ENCODE data around the gene ERRFI1. TPM values are rescaled to one million over a fixed set of nuclear protein-coding genes. Genes with fewer than 3 reads are reported as not detected.

Gene ERRFI1
- total RNA-seq, 1 donor from 2014 or later: 61.5 TPM

DNA sequence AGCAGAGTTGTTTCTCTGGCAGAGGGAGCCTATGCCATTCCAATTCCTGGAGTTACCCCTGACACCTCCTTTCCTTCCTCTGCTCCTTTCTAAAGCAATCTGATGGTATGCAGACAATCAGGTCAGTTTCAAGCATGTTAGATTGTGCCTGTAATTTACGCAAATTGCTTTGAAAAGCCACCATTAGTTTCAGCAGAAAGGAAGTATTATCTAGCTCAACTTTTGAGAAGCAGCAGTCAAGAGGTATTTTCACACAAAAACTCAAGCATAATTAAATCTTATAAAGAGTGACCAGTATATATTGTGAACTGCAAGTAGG lies 2.2 kb downstream of the ERRFI1 start:
- H3K36me3 ChIP-seq (ENCODE audit: control insufficient read depth, insufficient read depth, low read length): no peaks in the 10 kb centered on the region
- no peaks in the 10 kb centered on the region for H3K27me3 ChIP-seq (ENCODE audit: control insufficient read depth, insufficient read depth, low read length)
- H3K4me3 ChIP-seq (ENCODE audit: low read depth, low read length): peak overlapping the region; percentile 77
- no peak for DNase-seq (ENCODE audit: low read depth)
- TF ChIP-seq, protein P1, sequence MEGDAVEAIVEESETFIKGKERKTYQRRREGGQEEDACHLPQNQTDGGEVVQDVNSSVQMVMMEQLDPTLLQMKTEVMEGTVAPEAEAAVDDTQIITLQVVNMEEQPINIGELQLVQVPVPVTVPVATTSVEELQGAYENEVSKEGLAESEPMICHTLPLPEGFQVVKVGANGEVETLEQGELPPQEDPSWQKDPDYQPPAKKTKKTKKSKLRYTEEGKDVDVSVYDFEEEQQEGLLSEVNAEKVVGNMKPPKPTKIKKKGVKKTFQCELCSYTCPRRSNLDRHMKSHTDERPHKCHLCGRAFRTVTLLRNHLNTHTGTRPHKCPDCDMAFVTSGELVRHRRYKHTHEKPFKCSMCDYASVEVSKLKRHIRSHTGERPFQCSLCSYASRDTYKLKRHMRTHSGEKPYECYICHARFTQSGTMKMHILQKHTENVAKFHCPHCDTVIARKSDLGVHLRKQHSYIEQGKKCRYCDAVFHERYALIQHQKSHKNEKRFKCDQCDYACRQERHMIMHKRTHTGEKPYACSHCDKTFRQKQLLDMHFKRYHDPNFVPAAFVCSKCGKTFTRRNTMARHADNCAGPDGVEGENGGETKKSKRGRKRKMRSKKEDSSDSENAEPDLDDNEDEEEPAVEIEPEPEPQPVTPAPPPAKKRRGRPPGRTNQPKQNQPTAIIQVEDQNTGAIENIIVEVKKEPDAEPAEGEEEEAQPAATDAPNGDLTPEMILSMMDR (IDR thresholded peaks at IDR 0.05; ENCODE audit: insufficient read depth, low read length, poor library complexity, severe bottlenecking): no peak

DNA sequence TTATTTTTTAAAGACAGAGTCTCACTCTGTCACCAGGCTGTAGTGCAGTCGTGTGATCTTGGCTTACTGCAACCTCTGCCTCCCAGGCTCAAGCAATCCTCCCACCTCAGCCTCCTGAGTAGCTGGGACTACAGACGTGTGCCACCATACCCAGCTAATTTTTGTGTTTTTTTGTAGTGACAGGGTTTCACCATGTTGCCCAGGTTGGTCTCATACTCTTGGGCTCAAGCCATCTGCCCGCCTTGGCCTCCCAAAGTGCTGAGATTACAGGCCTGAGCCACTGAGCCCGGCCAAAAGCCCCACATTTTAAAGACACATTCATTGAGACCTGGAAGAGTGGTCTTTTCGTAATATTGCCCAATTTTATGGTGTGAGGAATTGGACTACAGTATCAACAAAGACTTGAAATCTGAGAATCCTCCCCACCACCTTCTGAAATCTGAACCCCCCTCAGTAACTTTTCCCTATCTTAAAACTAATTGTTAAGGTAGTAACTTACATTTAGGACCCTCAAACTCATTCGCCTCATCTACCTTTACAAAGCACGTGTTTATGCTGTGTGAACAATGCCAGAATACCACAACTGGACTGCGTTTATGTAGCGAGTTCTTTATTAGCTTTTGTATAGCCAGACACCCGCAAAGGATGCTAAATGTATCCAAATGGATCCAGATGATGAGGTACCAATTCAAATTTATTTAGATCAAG lies 2.7 kb downstream of the ERRFI1 start:
- peak overlapping the region; percentile 77 for H3K4me3 ChIP-seq (ENCODE audit: low read depth, low read length)
- no peak for DNase-seq (ENCODE audit: low read depth)

DNA sequence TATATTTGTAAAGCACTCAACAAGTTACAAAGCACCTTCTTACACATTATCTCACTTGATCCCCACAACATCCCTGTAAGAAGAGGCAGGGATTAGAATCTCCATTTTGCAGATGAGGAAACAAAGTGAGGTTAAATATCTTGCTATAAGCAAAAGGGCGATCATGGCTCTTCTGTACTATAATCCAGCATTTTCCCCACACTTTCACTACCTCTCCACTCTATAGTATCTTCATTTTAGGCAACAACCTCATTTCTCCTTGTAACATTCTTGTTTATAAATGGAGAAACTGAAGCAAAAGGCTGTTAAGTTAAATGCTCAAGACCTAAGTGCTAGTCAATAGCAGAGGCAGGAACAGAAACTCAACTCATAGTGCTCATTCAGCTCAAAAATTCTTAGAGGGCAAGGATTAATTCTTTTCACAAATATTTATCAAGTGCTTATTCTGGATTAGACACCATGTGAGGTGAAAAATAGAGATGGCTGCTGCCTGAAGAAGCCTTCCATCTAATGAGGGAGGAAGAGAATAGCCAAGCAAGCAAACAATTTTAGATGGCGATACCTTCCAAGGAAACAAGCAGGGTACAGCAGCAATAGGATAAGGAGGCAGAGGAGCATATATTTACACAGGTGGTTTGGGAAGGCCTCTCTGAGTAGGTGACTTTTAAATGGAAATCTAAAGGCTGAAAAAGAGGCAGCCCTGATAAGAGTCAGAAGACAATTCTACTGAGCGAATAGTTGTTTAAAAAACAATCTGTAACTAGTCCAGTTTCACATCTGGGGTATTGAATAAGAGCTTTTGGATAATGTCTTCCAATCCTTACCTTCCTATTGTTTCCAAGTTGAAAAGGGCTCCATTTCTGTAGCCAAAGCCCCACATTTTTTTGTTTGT lies 3.5 kb downstream of the ERRFI1 start:
- no peaks in the 10 kb centered on the region for H3K36me3 ChIP-seq (ENCODE audit: control insufficient read depth, insufficient read depth, low read length)

More for the DNA sequence above, 2.7 kb downstream of the ERRFI1 start:
- no peaks in the 10 kb centered on the region for H3K27me3 ChIP-seq (ENCODE audit: control insufficient read depth, insufficient read depth, low read length)
- TF ChIP-seq, protein P1 (IDR thresholded peaks at IDR 0.05; ENCODE audit: insufficient read depth, low read length, poor library complexity, severe bottlenecking): no peak
- H3K36me3 ChIP-seq (ENCODE audit: control insufficient read depth, insufficient read depth, low read length): no peaks in the 10 kb centered on the region

DNA sequence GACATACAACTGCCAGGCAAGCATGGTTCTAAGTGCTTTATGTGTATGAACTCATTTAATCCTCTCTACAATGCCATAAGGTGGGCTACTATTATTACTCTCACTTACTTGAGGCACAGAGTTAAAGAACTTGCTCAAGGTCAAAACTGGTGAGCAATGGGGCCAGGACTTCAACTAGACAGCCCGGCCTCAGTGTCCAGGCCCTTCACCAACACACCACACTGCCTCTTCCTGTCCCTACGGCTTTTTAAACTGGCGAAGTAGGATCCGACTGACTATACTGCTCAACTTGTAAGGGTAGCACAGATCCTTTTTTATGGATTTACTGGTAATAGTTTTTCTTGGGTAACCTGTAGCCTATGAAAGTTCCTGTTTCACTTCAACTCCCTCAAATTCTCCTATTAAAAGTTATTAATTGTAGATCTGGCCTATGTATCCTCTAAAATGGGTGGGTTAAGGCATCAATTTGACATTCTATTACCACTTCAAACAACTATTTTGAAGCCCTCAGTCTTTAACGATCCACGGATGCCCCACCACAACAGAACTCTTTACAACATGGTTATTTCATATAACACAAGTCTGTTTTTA lies 4.3 kb downstream of the ERRFI1 start:
- TF ChIP-seq, protein P1 (IDR thresholded peaks at IDR 0.05; ENCODE audit: insufficient read depth, low read length, poor library complexity, severe bottlenecking): no peak
- Histone ChIP-seq H3K27me3 (ENCODE audit: control insufficient read depth, insufficient read depth, low read length) (no peaks in the 10 kb centered on the region), H3K36me3 (ENCODE audit: control insufficient read depth, insufficient read depth, low read length) (no peaks in the 10 kb centered on the region), H3K4me3 (ENCODE audit: low read depth, low read length) (no peak overlapping the region)
- DNase-seq (ENCODE audit: low read depth): no peak

More for the DNA sequence above, 3.5 kb downstream of the ERRFI1 start:
- TF ChIP-seq, protein P1 (IDR thresholded peaks at IDR 0.05; ENCODE audit: insufficient read depth, low read length, poor library complexity, severe bottlenecking): no peak
- Histone ChIP-seq H3K27me3 (ENCODE audit: control insufficient read depth, insufficient read depth, low read length) (no peaks in the 10 kb centered on the region), H3K4me3 (ENCODE audit: low read depth, low read length) (no peak overlapping the region)
- DNase-seq (ENCODE audit: low read depth): no peak

DNA sequence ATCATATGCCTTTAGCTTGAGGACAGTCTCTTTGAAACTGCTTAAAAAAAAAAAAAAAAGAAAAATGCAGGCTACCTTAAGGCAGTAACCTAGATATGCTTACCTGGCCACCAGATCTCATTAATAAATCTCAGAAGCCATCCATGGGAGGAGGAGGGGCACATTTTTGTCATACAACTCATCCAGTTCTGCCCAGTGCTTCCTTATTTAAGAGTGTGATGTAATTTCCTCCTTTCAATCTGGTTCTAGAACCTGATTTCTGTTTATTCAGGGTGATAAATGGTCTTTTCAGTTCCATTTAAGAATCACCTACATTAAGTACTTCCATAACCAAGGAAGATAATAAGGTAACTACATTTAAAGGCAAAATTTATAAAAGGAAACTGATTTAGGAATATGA lies 6.1 kb downstream of the ERRFI1 start:
- Histone ChIP-seq H3K27me3 (ENCODE audit: control insufficient read depth, insufficient read depth, low read length) (no peaks in the 10 kb centered on the region), H3K4me3 (ENCODE audit: low read depth, low read length) (no peak overlapping the region), H3K36me3 (ENCODE audit: control insufficient read depth, insufficient read depth, low read length) (no peaks in the 10 kb centered on the region)
- peak; percentile 83 for DNase-seq (ENCODE audit: low read depth)
- TF ChIP-seq, protein P1 (IDR thresholded peaks at IDR 0.05; ENCODE audit: insufficient read depth, low read length, poor library complexity, severe bottlenecking): no peak

Data from kidney epithelial cell (primary cell).